Spinal cord (tissue), 10 donors: ENCODE results near the gene MYBL2. TPM values are rescaled to one million over a fixed set of nuclear protein-coding genes. Genes with fewer than 3 reads are reported as not detected.
A peak's percentile ranks its signal among the peaks of the same experiment; 100 is the strongest.

Experiments
- DNase-seq, 6 donors: peaks; one replicate each; pipeline versions ENCODE4 v3.0.0 to v3.0.0-alpha.2; 2013 to 2015; ENCODE audit warnings: low spot score in 6 of 6, low read depth in 4 of 6
- H3K27ac ChIP-seq: one replicate; pipeline ENCODE4 v1.5.1; 2013; ENCODE audit warnings: low read depth, low read length, control low read depth
- H3K27me3 ChIP-seq: one replicate; pipeline ENCODE4 v1.6.1; 2013; ENCODE audit warnings: low read length; ENCODE audit not compliant: control insufficient read depth, insufficient read depth
- H3K36me3 ChIP-seq: one replicate; pipeline ENCODE4 v1.6.1; 2013; ENCODE audit warnings: low read length; ENCODE audit not compliant: control insufficient read depth, insufficient read depth
- H3K4me1 ChIP-seq: one replicate; pipeline ENCODE4 v1.6.1; 2013; ENCODE audit warnings: low read length; ENCODE audit not compliant: control insufficient read depth, insufficient read depth
- H3K4me3 ChIP-seq: one replicate; pipeline ENCODE4 v1.5.1; 2013; ENCODE audit warnings: low read depth, low read length, control low read depth
- H3K9me3 ChIP-seq: one replicate; pipeline ENCODE4 v1.6.1; 2013; ENCODE audit warnings: low read length; ENCODE audit not compliant: control insufficient read depth, insufficient read depth
- WGBS: methylation state at CpG from one replicate; pipeline ENCODE4 v1.1.5; 2013; ENCODE audit warnings: missing lambda C conversion rate; ENCODE audit not compliant: insufficient coverage; 5-methylcytosine and 5-hydroxymethylcytosine counted together
- polyA plus RNA-seq, 2 donors: library from polyadenylated mRNA; unstranded; fragments of 120-200 nt; gene quantifications; one replicate each; pipeline ENCODE4 v1.2.1, GENCODE V29; 2013; ENCODE audit not compliant: insufficient read length in 2 of 2
- total RNA-seq, 2 donors: library from RNA; depleted of rRNA in 1 of 2; stranded (reverse); fragments of 120-200 nt in 1 of 2; fragments of >200 nt in 1 of 2; gene quantifications; one replicate each; pipeline versions ENCODE4 v1.2.3 to v1.2.4, GENCODE V29; 2013 to 2014
- donor health status: healthy.

The MYBL2 gene
- total and polyA plus RNA-seq, 4 donors = 1.9 to 14.8 (median 10.3) TPM

GRCh38 chr20:43717616-43717995, 50.7 kb downstream of the MYBL2 start:
- no peaks in the 10 kb centered on the region for H3K27me3 ChIP-seq
- H3K4me3 ChIP-seq = no peak overlapping the region
- H3K9me3 ChIP-seq = no peaks in the 10 kb centered on the region
- peaks cover 6% of the 10 kb centered on the region for H3K4me1 ChIP-seq
- H3K27ac ChIP-seq = no peak overlapping the region
- H3K36me3 ChIP-seq = peaks cover 4% of the 10 kb centered on the region
- DNase-seq = no peak
- WGBS = 100% methylated on average over 2 of the region's 4 CpGs

DNA sequence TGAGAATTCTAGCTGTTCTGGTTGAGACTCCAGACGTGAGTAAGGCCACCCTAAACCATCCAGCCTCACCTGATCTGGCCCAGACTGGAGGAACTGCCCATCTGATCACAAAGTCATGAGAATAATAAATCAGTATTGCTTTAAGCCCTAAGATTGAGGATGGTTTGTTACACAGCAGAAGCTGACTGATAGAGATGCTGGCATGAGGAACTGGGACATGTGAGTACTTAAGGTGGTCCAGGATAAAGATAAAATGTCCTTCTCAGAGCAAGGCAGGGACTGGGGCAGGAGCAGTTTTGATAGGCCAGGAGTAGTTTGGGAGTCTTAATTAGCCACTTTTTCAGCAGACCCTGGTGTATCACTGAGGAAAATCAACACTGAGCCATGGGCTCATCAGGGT, 53.1 kb downstream of the MYBL2 start:
- Histone ChIP-seq H3K27ac (no peak overlapping the region), H3K4me3 (no peak overlapping the region), H3K4me1 (peaks cover 6% of the 10 kb centered on the region), H3K27me3 (no peaks in the 10 kb centered on the region), H3K36me3 (peaks cover 4% of the 10 kb centered on the region), H3K9me3 (no peaks in the 10 kb centered on the region)
- DNase-seq = no peak
- no CpG with 5 or more reads among the region's 1 CpG for WGBS

DNA sequence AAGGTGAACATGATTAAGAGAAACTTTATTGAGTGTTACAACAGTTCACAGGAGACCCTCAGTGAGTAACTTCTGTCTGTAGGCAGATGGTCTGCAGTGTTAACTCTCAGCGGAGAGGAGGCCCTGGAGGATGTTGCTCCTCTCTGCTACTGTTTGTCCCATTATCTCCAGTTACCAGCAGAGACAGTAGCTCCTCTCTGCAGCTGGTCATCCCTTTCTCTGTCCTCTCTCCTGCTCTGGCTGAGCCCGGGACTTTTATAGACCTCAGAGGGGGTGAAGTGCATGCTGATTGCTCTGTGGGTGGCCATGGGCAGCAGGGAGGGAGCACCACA, 54.1 kb downstream of the MYBL2 start:
- Histone ChIP-seq H3K9me3 (no peaks in the 10 kb centered on the region), H3K27ac (no peak overlapping the region), H3K27me3 (no peaks in the 10 kb centered on the region), H3K36me3 (peaks cover under 1% of the 10 kb centered on the region), H3K4me1 (peaks cover 6% of the 10 kb centered on the region), H3K4me3 (no peak overlapping the region)
- no peak for DNase-seq
- WGBS = 0% methylated on average over 1 of the region's 2 CpGs

- Histone ChIP-seq H3K4me1 (peaks cover 6% of the 10 kb centered on the region), H3K36me3 (no peaks in the 10 kb centered on the region), H3K9me3 (no peaks in the 10 kb centered on the region), H3K27ac (no peak overlapping the region), H3K27me3 (no peaks in the 10 kb centered on the region), H3K4me3 (no peak overlapping the region)
- 49% methylated on average over 15 of the region's 15 CpGs for whole genome bisulfite sequencing
- peak in 1 of 6 donors; percentile 24 for DNase-seq
Measured at GRCh38 chr20:43721429-43722152, 54.7 kb downstream of the MYBL2 start.

GRCh38 chr20:43722153-43722505, 55.2 kb downstream of the MYBL2 start:
- H3K27ac ChIP-seq = no peak overlapping the region
- DNase-seq = no peak
- no peaks in the 10 kb centered on the region for H3K9me3 ChIP-seq
- 72% methylated on average over 4 of the region's 8 CpGs for WGBS
- H3K4me3 ChIP-seq = no peak overlapping the region
- no peaks in the 10 kb centered on the region for H3K36me3 ChIP-seq
- H3K27me3 ChIP-seq = no peaks in the 10 kb centered on the region
- H3K4me1 ChIP-seq = peaks cover 6% of the 10 kb centered on the region

DNA sequence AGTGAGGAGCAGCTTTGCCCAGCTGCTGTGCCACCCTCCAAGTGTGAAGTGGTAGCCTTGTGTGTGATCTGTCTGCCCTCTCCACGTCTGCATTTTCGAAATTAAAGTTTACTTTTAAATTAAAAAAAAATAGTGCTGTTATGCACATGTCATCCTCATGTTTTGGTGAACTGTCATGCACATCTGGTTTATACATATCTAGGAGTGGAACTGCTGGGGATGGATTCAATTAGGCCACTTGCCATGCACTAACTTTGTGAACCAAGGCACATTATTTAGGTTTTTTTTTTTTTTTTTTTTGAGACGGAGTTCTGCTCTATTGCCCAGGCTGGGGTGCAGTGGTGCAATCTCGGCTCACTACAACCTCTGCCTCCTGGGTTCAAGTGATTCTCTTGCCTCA, 56.3 kb downstream of the MYBL2 start:
- 100% methylated on average over 1 of the region's 4 CpGs for WGBS
- no peak for DNase-seq
- Histone ChIP-seq H3K9me3 (no peaks in the 10 kb centered on the region), H3K36me3 (no peaks in the 10 kb centered on the region), H3K4me3 (no peak overlapping the region), H3K27ac (no peak overlapping the region), H3K27me3 (no peaks in the 10 kb centered on the region), H3K4me1 (peaks cover 6% of the 10 kb centered on the region)

DNA sequence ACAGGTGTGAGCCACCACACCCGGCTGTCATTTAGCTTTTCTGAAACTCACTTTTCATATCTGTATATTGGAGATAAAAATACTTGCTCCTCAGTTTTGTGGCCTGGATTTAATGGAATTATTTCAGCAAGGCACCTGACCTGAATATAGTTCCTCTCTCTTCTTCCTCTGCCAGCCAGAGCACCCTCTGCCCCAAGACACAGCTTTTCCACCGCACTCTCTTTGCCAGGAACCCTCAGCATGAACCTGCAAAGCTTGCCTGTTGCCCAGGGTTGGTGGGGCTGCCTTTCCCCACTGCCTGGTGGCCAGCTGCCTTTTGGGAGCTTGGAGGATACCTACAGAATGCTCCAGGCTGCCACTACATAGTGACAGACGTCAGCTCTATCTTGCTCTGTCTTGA, 56.8 kb downstream of the MYBL2 start:
- no peak for DNase-seq
- H3K4me1 ChIP-seq = peaks cover 6% of the 10 kb centered on the region
- no peak overlapping the region for H3K4me3 ChIP-seq
- no peaks in the 10 kb centered on the region for H3K27me3 ChIP-seq
- H3K36me3 ChIP-seq = no peaks in the 10 kb centered on the region
- WGBS = 58% methylated on average over 2 of the region's 3 CpGs
- no peaks in the 10 kb centered on the region for H3K9me3 ChIP-seq
- H3K27ac ChIP-seq = no peak overlapping the region

- H3K9me3 ChIP-seq = no peaks in the 10 kb centered on the region
- peaks cover 6% of the 10 kb centered on the region for H3K4me1 ChIP-seq
- no peaks in the 10 kb centered on the region for H3K36me3 ChIP-seq
- H3K4me3 ChIP-seq = no peak overlapping the region
- DNase-seq = no peak
- WGBS = 53% methylated on average over 2 of the region's 5 CpGs
- no peak overlapping the region for H3K27ac ChIP-seq
- no peaks in the 10 kb centered on the region for H3K27me3 ChIP-seq
Measured at GRCh38 chr20:43724383-43724782, 57.5 kb downstream of the MYBL2 start.

DNA sequence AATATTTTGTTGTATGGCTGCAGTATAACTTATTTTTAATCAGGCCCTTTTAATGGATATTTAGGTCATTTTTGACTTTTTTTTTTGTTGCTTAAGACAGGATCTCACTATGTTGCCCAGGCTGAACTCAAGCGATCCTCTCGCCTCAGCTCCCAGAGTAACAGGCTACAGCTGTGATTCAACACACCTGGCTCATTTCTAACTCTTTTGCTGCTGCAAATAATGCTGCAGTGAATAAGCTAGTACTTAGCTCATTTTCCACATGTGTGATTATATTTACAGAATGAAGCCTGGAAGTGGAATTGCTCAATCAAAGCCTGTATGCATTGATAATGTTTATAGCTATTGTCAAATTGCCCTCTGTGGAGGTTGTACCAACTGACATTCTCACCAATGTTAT, 58.8 kb downstream of the MYBL2 start:
- no CpG with 5 or more reads among the region's 2 CpGs for WGBS
- DNase-seq = no peak
- Histone ChIP-seq H3K36me3 (no peaks in the 10 kb centered on the region), H3K27ac (no peak overlapping the region), H3K9me3 (no peaks in the 10 kb centered on the region), H3K27me3 (no peaks in the 10 kb centered on the region), H3K4me3 (no peak overlapping the region), H3K4me1 (peaks cover 6% of the 10 kb centered on the region)

- DNase-seq = no peak
- no peaks in the 10 kb centered on the region for H3K36me3 ChIP-seq
- H3K4me1 ChIP-seq = peaks cover 6% of the 10 kb centered on the region
- H3K9me3 ChIP-seq = no peaks in the 10 kb centered on the region
- no peak overlapping the region for H3K27ac ChIP-seq
- H3K4me3 ChIP-seq = no peak overlapping the region
- no peaks in the 10 kb centered on the region for H3K27me3 ChIP-seq
- WGBS = 90% methylated on average over 9 of the region's 10 CpGs
Measured at GRCh38 chr20:43726333-43726732, 59.4 kb downstream of the MYBL2 start.
